ENCODE data around the gene CDIPT.
"Not testable (repeated sequence)": the region's sequence is repeated elsewhere in the genome, so short reads cannot be mapped to it uniquely, and the experiment has no call there.

The CDIPT gene

GRCh38 chr16:29840240-29840639 lies 22.8 kb downstream of the CDIPT start:
- no peak for DNase-seq (ENCODE audit: insufficient read length, low spot score)
- TF ChIP-seq, protein P1, sequence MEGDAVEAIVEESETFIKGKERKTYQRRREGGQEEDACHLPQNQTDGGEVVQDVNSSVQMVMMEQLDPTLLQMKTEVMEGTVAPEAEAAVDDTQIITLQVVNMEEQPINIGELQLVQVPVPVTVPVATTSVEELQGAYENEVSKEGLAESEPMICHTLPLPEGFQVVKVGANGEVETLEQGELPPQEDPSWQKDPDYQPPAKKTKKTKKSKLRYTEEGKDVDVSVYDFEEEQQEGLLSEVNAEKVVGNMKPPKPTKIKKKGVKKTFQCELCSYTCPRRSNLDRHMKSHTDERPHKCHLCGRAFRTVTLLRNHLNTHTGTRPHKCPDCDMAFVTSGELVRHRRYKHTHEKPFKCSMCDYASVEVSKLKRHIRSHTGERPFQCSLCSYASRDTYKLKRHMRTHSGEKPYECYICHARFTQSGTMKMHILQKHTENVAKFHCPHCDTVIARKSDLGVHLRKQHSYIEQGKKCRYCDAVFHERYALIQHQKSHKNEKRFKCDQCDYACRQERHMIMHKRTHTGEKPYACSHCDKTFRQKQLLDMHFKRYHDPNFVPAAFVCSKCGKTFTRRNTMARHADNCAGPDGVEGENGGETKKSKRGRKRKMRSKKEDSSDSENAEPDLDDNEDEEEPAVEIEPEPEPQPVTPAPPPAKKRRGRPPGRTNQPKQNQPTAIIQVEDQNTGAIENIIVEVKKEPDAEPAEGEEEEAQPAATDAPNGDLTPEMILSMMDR (IDR thresholded peaks at IDR 0.05; ENCODE audit: insufficient read depth, missing control alignments): no peak
- FAIRE-seq: no peak

DNA sequence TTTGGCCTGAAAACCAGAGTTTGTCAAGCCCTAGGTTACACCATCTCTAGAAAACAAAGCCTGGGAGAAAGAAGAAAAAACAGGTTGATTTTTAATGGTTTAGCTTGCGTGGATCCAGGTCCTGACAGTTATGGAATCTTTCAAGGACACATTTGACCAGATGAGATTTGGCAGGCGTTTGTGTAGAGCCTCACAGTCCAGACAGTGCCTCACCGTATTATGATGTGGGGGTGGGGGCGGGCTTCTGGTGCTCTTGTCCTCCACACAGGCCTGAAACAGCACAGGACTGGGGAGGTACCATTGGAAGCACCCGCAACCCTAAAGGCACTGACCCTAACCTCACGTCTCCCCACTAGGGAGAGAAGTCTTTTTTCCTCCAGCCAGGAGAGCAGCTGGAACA lies 23.2 kb downstream of the CDIPT start:
- TF ChIP-seq, protein P1 (IDR thresholded peaks at IDR 0.05; ENCODE audit: insufficient read depth, missing control alignments): no peak
- FAIRE-seq: no peak
- DNase-seq (ENCODE audit: insufficient read length, low spot score): no peak

DNA sequence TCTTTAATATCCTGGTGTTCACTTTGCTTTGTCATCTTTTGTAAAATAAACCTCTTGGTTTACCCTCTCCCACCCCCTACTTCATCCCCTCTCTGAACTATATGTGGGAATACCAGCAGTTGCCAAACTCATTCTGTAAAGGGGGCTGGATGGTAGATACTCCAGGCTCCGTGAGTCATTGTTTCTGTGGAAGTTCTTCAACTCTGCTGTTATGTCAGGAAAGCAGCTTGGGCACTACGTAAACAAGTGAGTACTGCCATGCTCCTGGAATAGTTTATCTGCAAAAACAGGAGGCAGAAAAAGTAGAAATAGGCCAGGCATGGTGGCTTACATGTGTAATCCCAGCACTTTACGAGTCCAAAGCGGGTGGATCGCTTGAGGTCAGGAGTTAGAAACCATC lies 25.2 kb downstream of the CDIPT start:
- TF ChIP-seq, protein P1 (IDR thresholded peaks at IDR 0.05; ENCODE audit: insufficient read depth, missing control alignments): no peak
- FAIRE-seq: no peak

DNA sequence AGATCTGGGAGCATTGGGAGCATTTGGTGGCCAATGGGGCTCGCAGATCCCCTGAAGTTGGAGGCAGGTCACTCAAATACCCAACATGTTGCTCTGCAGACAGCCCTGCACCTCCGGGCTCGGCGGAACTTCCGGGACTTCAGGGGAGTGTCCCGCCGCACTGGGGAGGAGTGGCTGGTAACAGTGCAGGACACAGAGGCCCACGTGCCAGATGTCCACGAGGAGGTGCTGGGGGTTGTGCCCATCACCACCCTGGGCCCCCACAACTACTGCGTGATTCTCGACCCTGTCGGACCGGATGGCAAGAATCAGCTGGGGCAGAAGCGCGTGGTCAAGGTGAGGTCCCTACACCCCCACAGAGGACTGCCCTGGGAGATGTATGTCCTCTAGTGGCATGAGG lies 26.4 kb downstream of the CDIPT start:
- TF ChIP-seq, protein P1 (IDR thresholded peaks at IDR 0.05; ENCODE audit: insufficient read depth, missing control alignments): no peak
- DNase-seq (ENCODE audit: insufficient read length, low spot score): no peak
- FAIRE-seq: no peak

More for the DNA sequence above, 25.2 kb downstream of the CDIPT start:
- no peak for DNase-seq (ENCODE audit: insufficient read length, low spot score)

- TF ChIP-seq, protein P1 (IDR thresholded peaks at IDR 0.05; ENCODE audit: insufficient read depth, missing control alignments): no peak
- no peak for FAIRE-seq
- no peak for DNase-seq (ENCODE audit: insufficient read length, low spot score)
Measured at GRCh38 chr16:29835926-29836325, 27.1 kb downstream of the CDIPT start.

DNA sequence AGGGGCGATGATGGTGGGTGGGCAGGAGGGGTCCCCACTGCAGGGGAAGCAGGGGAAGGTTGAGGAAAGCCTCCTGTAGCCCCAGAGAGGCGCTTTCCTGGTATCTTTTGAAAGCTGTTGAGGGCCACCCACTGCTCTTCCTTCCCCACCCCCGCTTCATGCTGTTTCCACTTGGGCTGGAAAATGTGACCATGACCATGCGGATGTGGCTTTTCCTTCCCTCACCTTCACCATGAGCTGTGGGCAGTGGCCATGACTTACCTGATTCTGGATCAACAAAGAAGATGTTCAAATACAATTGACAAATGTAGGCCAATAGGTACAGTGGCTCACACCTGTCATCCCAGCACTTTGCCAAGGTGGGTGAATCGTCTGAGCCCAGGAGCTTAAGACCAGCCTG lies 28.9 kb downstream of the CDIPT start:
- FAIRE-seq (no peak), DNase-seq (ENCODE audit: insufficient read length, low spot score) (no peak)
- TF ChIP-seq, protein P1 (IDR thresholded peaks at IDR 0.05; ENCODE audit: insufficient read depth, missing control alignments): no peak

DNA sequence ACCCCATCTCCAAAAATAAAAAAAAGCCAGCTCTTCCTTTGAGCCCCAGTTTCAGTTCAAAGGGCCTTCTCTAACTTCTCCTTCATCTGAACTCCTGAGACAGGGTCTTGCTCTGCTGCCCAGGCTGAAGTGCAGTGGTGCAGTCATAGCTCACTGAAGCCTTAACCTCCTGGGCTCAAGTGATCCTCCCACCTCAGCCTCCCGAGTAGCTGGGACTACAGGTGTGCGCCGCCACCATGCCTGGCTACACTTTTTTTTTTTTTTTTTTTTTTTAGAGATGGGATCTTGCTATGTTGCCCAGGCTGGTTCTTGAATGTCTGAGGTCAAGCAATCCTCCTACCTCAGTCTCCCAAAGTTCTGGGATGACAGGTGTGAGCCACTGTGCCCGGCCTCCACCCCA lies 29.8 kb downstream of the CDIPT start:
- not testable (repeated sequence) for FAIRE-seq

GRCh38 chr16:29831490-29831889 lies 31.5 kb downstream of the CDIPT start:
- FAIRE-seq: no peak
- TF ChIP-seq, protein P1 (IDR thresholded peaks at IDR 0.05; ENCODE audit: insufficient read depth, missing control alignments): no peak
- DNase-seq (ENCODE audit: insufficient read length, low spot score): no peak

More for the DNA sequence above, 29.8 kb downstream of the CDIPT start:
- not testable (repeated sequence) for DNase-seq (ENCODE audit: insufficient read length, low spot score)

Measured in D721Med (cell line).